GM19438 (cell line): Measurements from ENCODE around the gene SLC35E2B.
A peak's percentile ranks its signal among the peaks of the same experiment; 100 is the strongest.
"Not testable (repeated sequence)": the region's sequence is repeated elsewhere in the genome, so short reads cannot be mapped to it uniquely, and the experiment has no call there.

Source experiments
- ATAC-seq: cut with Tn5 transposase; IDR thresholded peaks from one replicate; pipeline ENCODE4 v1.9.1; 2021; ENCODE audit warnings: low read depth; ENCODE audit not compliant: unreplicated experiment

SLC35E2B gene

DNA sequence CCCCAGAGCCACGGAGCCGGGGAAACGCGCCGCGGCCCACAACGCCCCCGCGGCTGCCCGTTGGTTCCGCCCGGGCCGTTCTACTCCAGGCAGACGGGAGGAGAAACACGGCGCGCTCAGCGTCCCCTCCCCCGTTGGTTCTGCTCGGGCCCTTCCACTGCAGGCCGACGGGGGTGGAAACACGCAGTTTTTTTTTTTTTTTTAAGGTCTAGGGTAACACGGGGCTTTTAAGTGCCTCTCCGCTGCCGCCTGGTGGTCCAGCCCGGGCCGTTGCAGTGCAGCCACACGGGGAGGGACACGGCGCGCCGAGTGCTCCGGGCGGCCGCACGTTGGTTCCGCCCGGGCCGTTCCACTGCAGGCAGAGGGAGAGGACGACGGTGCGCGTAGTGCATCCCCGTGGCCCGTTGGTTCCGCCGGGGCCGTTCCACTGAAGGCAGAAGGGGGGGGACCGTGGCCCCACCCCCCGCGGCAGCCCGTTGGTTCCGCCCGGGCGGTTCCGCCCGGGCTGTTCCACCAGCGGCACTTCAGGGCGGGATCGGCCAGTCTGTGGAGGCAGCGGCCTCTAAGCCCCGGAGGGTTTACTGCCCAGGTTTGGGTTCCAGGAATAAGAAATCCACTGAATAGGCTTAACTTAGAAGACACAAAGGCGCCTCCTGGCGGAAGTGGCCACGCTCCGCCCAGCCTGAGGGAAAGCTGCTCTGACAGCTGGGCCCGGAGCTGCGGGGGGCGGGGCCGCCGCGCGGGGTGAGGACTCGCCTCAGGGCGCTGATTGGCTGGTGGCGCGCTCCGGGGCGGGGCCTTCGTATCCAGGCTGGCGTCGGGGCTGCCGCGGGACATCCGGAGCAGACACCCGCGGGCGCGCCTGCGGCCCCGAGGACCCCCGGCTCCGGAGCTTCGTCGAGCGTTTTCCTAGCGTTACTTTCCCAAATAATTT lies at the start of gene SLC35E2B:
SLC35E2B (minus strand) TSS at position 82 of the 934 bp plus-strand sequence. CDS start 16,096 bp downstream, outside the sequence.
- ATAC-seq = peak; percentile 72

DNA sequence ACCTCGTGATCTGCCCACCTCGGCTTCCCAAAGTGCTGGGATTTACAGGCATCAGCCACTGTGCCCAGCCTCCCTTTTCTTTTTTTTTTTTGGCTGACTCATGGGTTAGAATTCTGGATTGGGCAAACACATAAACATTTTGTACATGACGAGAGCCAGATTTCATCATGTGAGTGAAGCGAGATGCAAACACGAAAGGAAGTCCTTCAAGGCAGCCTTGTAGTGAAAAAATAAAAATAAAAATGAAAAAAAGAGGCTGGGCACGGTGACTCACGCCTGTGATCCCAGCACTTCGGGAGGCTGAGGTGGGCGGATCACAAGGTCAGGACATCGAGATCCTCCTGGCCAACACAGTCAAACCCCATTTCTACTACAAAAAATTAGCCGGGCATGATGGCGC lies 48.4 kb upstream of the SLC35E2B start:
- ATAC-seq = not testable (repeated sequence)

DNA sequence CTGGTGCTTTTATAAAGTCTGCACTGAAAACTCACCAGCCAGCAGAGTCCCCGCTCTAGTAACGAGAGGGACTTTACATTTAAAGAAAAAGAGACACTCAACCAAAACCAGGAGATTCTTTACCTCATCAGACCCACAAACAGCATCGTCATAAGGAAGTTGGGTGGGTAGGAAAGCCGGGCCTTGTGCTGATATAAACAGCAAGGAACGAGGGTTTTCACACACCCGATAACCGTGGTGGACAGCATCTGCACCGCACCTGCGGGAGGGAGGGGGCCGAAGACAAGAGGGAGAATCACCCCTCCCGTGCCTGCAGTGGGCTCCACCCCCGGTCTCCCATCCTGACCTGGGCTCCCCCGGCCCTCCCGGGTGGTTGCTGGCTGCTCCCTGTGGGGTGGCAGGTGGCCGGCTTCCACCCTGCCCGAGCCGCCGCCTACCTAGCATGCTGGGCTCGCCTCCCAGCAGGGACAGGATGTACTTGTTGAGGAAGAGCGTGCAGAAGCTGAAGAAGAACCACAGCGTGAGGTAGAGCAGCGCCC lies 46.3 kb upstream of the SLC35E2B start:
- not testable (repeated sequence) for ATAC-seq

DNA sequence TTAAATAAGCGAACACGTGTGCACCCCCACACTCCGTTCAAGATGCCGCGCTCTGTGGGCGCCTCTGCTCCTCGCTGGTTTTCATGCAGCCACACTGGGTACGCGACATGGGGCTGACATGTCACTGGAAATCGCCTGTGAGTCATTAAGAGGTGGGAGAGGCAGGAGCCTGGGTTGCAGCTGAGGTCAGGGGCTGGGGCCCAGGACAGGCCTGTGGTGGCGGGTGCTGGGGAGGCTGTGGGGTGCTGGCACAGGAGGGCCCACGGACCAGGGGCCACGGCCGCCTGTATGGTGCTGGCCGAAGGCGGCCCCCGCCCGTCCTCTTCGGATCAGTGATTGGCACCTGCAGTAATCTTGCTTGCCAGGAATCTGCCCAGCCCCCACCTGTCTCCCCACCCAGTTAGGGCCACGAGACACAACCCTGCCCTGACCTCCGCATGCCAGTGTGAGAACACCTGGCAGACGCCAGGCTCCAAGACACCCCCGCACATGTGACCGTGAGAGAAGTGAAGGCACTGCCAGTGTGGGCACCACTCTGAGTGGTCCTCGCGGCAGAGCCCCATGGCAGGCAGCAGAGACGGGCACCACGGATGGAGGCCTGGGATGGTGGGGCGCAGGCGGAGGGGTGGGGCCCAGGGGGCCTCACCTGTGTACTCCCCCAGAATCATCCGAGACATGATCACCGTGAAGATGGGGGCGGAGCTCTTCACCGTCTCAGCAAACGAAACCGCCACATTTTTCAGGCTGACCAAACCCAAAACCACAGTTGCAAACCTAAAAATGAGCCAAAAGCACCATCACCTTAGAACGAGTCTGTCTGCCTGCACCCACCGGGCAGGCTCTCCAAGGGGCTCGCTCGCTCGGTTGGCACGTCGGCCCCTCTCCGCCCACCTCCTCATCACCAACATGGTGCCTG lies 45.3 kb upstream of the SLC35E2B start:
- not testable (repeated sequence) for ATAC-seq

DNA sequence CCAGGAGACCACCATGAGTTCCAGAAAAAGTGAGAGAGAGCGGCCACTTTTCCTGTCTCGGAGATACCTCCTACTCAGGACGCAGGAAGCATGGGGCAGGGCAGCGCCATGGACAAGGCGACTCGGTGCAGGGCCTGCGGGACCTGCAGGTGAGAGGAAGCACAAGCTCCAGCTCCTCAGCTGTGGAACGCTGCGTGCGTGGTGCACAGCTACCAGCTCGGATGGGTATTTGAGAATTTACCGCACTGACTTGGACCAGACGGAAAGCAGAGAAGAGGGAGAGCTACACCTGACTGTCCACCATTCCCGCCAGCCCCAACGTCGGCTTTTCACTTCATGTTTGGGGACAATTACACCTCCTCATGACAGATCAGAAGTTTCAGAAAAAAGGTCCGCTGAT lies 39.8 kb upstream of the SLC35E2B start:
- no peak for ATAC-seq

DNA sequence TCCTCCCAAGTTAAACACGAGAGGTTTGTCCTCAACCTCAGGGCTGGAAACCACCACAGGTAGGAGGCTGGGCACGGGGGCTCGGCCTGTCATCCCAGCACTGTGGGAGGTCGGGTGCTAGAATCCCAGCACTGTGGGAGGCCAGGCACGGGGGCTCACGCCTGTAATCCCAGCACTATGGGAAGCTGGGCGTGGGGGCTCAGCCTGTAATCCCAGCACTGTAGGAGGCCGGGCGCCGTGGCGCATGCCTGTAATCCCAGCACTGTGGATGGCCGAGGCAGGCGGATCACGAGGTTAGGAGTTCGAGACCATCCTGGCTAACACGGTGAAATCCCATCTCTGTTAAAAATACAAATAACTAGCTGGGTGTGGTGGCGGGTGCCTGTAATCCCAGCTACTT lies 38.3 kb upstream of the SLC35E2B start:
- no peak for ATAC-seq

DNA sequence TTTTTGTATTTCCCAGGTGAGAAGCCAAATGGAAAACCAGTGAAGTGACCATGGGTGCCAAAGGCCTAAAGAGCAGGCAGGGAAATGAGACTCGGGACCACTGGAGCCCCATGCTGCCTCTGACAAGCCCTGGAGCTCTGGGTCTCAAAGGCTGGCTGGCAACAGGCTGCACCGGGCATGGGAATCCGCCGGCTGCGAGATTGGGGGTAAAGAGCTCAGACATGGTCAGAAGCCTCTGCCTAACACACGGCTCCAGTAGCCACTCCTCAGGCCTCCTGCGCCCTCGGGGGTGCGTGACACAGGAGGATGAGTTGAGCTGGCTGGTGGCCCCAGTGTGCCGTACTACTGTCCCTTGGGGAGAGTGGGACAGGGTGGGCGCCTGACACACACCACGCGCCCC lies 37.6 kb upstream of the SLC35E2B start:
- not testable (repeated sequence) for ATAC-seq

DNA sequence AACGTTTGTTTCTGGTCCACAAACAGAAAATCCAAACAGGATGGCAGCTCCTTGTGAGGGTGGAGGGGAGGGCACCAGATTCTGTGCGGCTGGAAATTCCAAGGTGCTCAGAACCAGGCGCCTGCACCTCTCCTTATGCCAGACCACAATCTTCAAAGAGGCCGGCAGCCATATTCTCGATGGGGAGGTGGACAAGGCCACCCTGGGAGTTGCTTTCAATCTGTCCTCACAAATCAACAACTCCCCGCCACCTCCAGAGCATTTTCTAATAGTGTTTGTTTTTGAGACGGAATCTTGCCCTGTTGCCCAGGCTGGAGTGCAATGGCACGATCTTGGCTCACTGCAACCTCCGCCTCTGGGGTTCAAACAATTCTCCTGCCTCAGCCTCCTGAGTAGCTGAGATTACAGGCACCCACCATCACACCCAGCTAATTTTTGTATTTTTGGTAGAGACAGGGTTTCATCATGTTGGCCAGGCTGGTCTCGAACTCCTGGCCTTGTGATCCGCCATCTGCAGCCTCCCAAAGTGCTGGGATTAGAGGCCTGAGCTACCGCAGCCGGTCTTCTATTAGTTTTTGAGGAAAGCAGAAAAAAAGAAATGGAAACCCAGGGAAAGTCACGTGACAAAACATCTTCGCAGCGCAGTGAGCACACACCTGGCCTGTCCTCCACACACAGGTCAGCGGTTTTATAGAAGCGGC lies 36.7 kb upstream of the SLC35E2B start:
- ATAC-seq = not testable (repeated sequence)

DNA sequence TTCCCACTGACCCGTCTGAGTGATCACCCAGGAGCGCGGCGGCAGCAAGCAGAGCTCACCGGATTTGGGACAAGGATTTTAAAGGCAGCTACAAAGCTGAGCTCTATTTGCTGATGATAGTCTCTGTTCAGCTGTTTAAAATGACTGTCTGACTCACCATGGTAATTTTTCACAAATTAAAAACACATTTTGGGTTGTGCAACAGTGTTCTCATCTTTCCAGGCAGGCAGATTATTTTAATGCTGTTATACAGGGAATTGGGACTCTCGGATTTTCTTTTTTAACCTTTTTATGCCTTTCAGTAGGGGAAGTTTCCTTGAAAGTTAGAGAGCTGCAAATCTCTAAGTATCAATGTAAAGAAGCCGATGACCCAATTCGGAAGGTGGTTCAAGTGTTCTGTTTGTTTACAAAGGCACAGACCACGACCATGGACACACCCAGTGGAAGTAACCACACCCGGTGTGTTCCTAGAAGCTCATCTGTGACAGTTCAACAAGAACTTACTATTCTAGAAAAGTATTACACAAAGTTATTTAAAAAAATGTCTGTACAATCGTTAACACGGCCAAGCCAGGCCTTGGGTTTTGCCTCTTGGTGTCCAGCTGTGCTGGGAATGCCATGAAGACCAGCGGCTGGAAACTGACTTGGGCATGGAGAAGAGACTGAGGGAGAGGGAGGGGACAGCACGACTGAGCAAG lies 35.9 kb upstream of the SLC35E2B start:
- ATAC-seq = not testable (repeated sequence)

DNA sequence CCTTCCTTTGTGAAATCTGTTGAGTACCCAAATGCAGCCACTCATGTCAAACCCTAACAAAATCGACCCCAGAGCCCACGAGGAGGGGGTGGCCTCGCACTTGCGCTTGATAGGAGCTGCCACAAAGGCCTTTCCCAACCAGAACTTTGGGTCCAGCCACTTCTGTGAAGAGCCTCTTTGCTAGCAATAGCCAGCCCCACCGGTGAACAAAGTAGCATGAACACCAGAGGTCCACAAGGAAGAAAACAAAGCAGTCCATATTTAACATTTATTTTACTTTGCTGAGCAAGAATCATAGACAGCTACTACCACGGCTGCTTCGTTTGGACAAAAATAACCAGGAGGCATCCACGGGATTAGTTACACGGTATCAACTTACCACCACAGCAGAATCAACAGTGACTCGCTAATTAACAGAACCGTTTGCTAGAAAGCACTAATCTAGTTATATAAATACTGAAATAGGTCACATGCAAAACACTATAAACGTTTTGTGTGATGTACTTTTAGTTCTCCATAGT lies 34.6 kb upstream of the SLC35E2B start:
- not testable (repeated sequence) for ATAC-seq

DNA sequence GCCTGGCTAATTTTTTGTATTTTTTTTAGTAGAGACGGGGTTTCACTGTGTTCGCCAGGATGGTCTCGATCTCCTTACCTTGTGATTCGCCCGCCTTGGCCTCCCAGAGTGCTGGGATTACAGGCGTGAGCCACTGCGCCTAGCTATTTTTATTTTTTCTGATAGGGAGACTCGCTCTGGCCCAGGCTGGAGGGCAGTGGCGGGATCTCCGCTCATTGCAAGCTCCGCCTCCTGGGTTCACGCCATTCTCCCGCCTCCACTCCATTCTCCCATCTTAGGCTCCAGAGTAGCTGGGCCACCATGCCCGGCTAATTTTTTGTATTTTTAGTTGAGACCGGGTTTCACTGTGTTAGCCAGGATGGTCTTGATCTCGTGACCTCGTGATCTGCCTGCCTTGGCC lies 33.5 kb upstream of the SLC35E2B start:
- not testable (repeated sequence) for ATAC-seq

DNA sequence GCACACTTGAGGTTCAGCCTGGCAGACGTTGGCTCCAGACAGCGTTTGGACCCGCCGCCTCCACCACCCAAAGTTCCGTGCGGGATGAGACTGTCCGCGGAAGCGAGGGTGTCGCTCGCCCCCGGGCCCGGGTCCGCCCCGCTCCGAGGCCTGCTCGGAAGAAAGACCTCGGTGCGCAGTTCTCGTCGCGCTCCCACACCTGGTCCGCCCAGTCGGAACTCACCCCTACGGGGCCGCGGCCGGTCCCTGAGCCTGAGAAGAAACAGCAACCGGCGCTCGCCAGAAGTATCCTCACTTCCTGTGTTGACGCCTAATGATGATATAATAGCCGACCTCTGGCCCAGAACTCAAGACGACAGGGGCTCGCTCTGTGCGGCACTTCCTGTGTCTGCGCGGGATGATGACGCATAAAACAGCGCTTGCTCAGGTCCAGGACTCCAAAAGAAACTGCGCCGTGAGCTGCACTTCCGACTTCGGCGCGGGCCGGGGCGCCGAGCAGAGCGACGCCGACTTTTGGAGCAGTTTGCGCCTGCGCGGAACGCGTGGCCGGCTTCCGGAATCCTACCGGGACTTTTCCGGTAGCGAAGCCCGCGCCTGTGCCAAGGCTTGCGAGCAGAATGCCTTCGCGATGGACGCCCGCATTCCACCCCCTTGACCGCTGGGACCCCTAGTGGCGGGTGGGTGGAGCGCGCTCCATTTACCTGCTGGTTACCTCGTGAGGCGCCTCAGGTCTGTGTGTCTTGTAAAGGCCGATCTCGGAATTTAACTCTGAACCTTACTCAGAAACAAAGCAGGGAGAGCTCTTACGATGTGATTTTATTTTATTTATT lies 31.7 kb upstream of the SLC35E2B start, which contains the start of gene CDK11A:
CDK11A (minus strand) TSS at position 323 of the 830 bp plus-strand sequence. CDS start 1,539 bp downstream, outside the sequence.
- ATAC-seq = peak; percentile 95

DNA sequence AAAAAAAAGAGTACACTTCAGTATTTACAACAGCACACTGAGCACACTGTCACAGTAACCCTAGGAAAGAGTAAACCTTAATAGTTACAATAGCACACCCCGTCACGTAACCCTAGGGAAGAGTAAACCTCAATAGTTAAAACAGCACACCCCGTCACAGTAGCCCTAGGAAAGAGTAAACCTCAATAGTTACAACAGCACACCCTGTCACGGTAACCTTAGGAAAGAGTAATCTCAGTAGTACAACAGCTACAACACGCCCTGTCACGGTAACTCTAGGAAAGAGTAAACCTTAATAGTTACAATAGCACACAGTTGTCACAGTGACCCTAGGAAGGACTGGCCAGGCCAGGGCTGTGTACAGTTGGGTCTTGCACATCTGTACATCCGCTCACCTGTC lies 28.6 kb upstream of the SLC35E2B start:
- ATAC-seq = no peak

DNA sequence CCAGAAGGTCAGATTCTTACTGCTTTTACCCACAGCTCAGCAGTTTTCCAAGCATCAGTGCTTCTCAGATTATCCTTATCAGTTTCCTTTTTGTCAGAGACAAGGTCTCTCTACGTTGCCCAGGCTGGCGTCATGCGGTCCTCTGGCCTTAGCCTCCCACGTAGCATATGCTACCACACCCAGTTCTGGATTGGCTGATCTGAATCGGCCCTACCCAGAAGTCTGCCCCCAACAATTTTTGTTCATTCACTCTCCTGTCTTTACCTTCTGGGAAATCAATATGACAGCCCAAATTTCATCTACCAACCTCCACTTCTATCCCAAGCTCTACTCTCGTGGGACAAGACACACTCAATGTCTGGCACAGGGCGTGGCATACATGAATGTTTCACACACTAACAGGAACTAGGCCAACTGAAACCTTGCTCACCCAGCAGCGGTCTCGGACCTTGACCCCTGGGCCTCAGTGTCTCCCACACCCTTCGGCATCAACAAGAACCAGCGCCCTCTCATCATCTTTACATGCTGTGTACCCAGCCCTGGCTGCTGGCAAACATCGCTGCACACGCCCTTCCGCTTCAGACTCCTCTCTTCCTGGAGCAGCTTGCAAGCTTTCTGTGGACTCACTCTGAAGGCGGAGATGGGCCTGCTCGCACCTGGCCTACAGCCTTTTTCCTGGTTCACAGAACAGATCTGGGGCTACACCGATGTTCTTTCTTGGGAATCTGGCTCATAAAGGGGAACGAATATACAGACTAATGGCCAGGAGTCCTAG lies 22.7 kb upstream of the SLC35E2B start:
- ATAC-seq = not testable (repeated sequence)

DNA sequence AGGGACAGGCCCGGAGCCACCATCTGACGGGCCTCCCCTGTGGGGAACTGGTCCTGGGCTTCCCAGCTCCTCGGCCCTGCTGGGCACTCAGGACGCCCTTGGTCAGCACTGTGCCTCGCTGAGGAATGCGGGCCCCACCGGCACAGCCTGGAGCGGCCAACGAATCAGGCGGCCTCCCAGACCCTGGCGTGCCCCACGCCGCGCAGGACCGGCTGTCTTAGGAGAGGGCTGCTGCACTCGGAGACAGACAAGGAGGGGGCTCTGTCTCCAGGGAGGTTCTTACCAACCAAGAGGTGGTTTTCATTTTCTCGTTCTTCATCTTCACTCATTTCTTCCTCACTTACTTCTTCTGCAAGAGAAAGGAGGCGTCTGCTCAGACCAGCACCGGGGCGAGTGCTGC lies 15.3 kb upstream of the SLC35E2B start:
- ATAC-seq = not testable (repeated sequence)

DNA sequence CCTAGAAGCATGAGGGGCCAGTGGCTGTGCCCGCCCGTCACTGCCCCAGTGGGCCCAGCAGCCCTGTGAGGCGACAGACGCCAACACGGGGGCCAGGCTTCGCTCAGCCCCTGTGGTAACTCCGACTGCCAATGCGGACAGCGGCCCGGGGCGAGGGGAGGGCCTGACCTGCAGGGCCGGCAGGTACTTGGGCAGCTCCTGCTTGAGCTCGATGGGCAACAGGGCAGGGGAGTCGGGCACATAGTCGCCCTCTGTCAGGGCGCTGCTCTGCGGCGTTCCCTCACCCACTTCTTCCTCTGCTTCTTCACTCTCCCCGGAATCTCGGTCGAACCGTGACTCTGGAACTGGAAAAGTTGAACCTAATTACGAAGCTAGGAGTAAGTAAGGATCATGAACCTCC lies 14.6 kb upstream of the SLC35E2B start:
- ATAC-seq = not testable (repeated sequence)

DNA sequence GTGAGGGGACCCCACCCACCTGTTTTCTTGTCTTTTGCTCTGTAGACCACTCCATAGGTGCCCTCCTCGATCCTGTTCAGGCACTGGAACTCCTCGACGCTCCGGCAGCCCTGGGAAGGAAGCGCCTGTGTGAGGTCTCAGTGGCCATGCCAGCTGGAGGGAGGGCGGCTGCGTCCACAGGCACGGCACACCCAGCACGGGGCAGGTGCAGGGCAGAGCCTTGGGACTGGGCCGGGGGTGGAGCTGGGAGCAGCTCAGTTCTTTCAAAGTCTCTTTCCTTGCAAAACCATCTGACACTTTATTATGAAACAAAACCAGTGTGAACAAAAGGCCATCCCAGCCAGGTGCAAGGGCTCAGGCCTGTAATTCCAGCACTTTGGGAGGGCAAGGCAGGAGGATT lies 13.0 kb upstream of the SLC35E2B start:
- not testable (repeated sequence) for ATAC-seq
